HUES6 (cell line): Measurements from ENCODE around the gene BAAT.

ENCODE experiments used
- H3K27ac ChIP-seq: 2 replicates; pipeline ENCODE4 v1.7.0; 2013; ENCODE audit warnings: low read depth, mild to moderate bottlenecking, low read length, inconsistent platforms
- H3K27me3 ChIP-seq: 2 replicates; pipeline ENCODE4 v1.6.1; 2013; ENCODE audit warnings: low read length; ENCODE audit not compliant: control insufficient read depth, insufficient read depth
- H3K36me3 ChIP-seq: 2 replicates; pipeline ENCODE4 v1.6.1; 2013; ENCODE audit warnings: low read length; ENCODE audit not compliant: control insufficient read depth, insufficient read depth
- H3K4me1 ChIP-seq: 2 replicates; pipeline ENCODE4 v1.6.1; 2013; ENCODE audit warnings: low read length; ENCODE audit not compliant: control insufficient read depth, insufficient read depth
- H3K4me3 ChIP-seq: 2 replicates; pipeline ENCODE4 v1.5.1; 2013; ENCODE audit warnings: low read depth, low read length
- H3K9ac ChIP-seq: one replicate; pipeline ENCODE4 v1.6.1; 2013; ENCODE audit warnings: mild to moderate bottlenecking, low read length
- H3K9me3 ChIP-seq: 2 replicates; pipeline ENCODE4 v1.6.1; 2013; ENCODE audit warnings: low read depth, low read length; ENCODE audit not compliant: control insufficient read depth, insufficient read depth

BAAT gene

GRCh38 chr9:101418518-101419430 lies 34.0 kb upstream of the BAAT start:
- H3K27ac ChIP-seq, result no peak overlapping the region
- H3K9me3 ChIP-seq, result no peaks in the 10 kb centered on the region
- H3K9ac ChIP-seq, result no peak overlapping the region
- H3K4me1 ChIP-seq, result no peaks in the 10 kb centered on the region
- no peaks in the 10 kb centered on the region for H3K27me3 ChIP-seq
- no peak overlapping the region for H3K4me3 ChIP-seq
- no peaks in the 10 kb centered on the region for H3K36me3 ChIP-seq

DNA sequence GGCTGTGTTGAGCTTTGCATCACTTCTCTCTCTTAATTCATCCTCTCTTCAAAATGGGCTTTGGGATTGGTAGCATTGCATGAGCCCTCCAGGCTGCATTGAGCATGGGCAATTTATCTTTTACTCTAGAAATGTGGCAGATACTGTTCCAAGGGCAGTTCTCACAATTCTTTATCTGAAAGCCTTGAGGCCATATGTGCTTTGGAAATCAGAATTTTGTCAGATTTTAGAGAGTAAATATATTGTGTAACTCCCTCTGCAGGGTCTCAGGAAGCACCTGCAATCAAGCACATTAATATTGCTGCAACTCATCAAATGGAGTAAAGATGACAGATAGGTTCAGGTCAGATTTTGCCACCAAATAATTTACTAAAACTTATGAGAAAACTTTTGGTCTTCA lies 33.2 kb upstream of the BAAT start:
- Histone ChIP-seq H3K9me3 (no peaks in the 10 kb centered on the region), H3K36me3 (no peaks in the 10 kb centered on the region), H3K4me3 (no peak overlapping the region), H3K4me1 (no peaks in the 10 kb centered on the region), H3K27ac (no peak overlapping the region), H3K27me3 (no peaks in the 10 kb centered on the region), H3K9ac (no peak overlapping the region)

DNA sequence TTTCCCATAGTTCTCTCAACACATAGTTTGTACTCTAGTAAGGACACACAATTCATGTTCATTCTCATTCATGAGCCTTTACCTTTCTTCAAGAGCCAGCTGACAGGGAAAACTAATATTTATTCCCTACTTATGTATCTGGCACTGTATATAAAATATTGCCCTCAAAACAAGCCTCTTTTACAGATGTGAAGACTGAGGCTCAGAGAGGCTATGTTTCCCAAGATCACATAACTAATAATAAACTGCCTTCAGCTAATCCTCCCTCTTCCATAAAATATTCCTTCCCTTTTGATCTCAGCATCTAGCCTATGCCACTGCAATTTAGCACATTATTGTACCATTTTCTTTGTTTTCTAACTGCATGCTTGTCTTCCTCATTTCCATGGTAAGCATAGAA lies 32.6 kb upstream of the BAAT start:
- H3K9me3 ChIP-seq, result no peaks in the 10 kb centered on the region
- no peaks in the 10 kb centered on the region for H3K4me1 ChIP-seq
- no peaks in the 10 kb centered on the region for H3K36me3 ChIP-seq
- H3K4me3 ChIP-seq, result no peak overlapping the region
- no peak overlapping the region for H3K27ac ChIP-seq
- no peaks in the 10 kb centered on the region for H3K27me3 ChIP-seq
- H3K9ac ChIP-seq, result no peak overlapping the region

GRCh38 chr9:101415578-101415977 lies 30.8 kb upstream of the BAAT start:
- H3K27ac ChIP-seq, result no peak overlapping the region
- H3K4me1 ChIP-seq, result no peaks in the 10 kb centered on the region

GRCh38 chr9:101414839-101415238 lies 30.0 kb upstream of the BAAT start:
- no peak overlapping the region for H3K4me3 ChIP-seq
- peaks cover 7% of the 10 kb centered on the region for H3K36me3 ChIP-seq
- H3K9ac ChIP-seq, result no peak overlapping the region
- no peaks in the 10 kb centered on the region for H3K27me3 ChIP-seq
- H3K4me1 ChIP-seq, result no peaks in the 10 kb centered on the region
- H3K9me3 ChIP-seq, result peaks cover 10% of the 10 kb centered on the region
- no peak overlapping the region for H3K27ac ChIP-seq

More at GRCh38 chr9:101415578-101415977, 30.8 kb upstream of the BAAT start:
- peaks cover 4% of the 10 kb centered on the region; the same call in 1 of the 2 replicates for H3K9me3 ChIP-seq
- H3K36me3 ChIP-seq, result peaks cover 3% of the 10 kb centered on the region; the same call in 1 of the 2 replicates
- no peak overlapping the region for H3K9ac ChIP-seq
- H3K4me3 ChIP-seq, result no peak overlapping the region
- H3K27me3 ChIP-seq, result no peaks in the 10 kb centered on the region

- H3K27me3 ChIP-seq, result no peaks in the 10 kb centered on the region
- H3K9ac ChIP-seq, result no peak overlapping the region
- no peak overlapping the region for H3K4me3 ChIP-seq
- H3K9me3 ChIP-seq, result peaks cover 39% of the 10 kb centered on the region
- no peak overlapping the region for H3K27ac ChIP-seq
- peaks cover 63% of the 10 kb centered on the region for H3K36me3 ChIP-seq
- H3K4me1 ChIP-seq, result no peaks in the 10 kb centered on the region
Measured at GRCh38 chr9:101409079-101409477, 24.3 kb upstream of the BAAT start.

DNA sequence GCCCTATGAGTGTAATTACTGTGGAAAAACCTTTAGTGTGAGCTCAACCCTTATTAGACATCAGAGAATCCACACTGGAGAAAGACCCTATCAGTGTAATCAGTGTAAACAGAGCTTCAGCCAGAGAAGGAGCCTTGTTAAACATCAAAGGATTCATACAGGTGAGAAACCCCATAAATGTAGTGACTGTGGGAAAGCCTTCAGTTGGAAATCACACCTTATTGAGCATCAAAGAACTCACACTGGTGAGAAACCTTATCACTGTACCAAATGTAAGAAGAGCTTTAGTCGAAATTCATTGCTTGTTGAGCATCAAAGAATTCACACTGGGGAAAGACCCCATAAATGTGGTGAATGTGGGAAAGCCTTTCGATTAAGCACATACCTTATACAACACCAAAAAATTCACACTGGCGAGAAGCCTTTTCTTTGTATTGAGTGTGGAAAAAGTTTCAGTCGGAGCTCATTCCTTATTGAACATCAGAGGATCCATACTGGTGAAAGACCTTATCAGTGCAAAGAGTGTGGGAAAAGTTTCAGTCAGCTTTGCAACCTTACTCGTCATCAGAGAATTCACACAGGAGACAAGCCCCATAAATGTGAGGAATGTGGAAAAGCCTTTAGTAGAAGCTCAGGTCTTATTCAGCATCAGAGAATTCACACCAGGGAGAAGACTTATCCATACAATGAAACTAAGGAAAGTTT lies 23.7 kb upstream of the BAAT start:
- H3K27me3 ChIP-seq, result no peaks in the 10 kb centered on the region
- no peak overlapping the region for H3K9ac ChIP-seq
- peaks cover 42% of the 10 kb centered on the region for H3K9me3 ChIP-seq
- H3K4me1 ChIP-seq, result no peaks in the 10 kb centered on the region
- H3K27ac ChIP-seq, result no peak overlapping the region
- H3K4me3 ChIP-seq, result no peak overlapping the region
- peaks cover 69% of the 10 kb centered on the region for H3K36me3 ChIP-seq

DNA sequence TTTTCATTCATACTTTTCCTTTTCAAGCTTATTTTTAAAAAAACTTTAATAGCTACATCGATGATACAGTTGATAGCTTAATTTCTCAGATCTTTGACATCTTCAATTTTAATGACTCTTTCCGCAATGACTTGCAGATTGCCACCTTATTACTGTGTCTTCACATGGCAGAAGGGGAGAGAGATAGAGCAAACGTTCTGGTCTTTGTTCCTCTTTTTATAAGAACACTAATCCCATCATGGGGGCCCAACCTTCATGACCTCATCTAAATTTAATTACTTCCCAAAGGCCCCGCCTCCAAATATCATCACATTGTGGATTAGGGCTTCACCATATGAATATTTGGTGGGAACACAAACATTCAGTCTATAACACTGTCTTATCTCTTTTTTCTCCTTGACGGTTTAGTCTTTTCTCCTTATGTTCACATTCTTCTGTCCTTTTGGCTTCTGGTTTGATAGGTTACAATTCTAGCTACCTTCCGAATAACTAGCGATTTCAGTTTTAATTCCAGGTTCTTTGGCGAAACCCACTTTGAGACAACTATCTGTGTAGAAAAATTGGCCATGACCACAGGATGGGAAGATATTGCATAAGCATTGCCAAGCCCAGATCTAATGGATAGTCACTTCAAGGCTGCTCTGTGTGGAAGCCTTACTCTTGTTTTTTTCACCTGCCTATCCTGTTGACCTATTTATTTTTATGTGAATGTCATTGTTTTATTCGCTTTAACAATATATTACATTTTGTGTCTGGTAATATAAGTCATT lies 18.9 kb upstream of the BAAT start:
- Histone ChIP-seq H3K27ac (no peak overlapping the region), H3K27me3 (no peaks in the 10 kb centered on the region), H3K36me3 (peaks cover 86% of the 10 kb centered on the region), H3K9me3 (peaks cover 21% of the 10 kb centered on the region), H3K4me3 (no peak overlapping the region), H3K4me1 (no peaks in the 10 kb centered on the region), H3K9ac (no peak overlapping the region)

- Histone ChIP-seq H3K9me3 (peaks cover 10% of the 10 kb centered on the region; the same call in 1 of the 2 replicates), H3K27me3 (no peaks in the 10 kb centered on the region), H3K4me3 (peak overlapping the region; percentile 14; the same call in 1 of the 2 replicates), H3K27ac (no peak overlapping the region), H3K4me1 (no peaks in the 10 kb centered on the region), H3K36me3 (peaks cover 69% of the 10 kb centered on the region), H3K9ac (no peak overlapping the region)
Measured at GRCh38 chr9:101400120-101400519, 15.3 kb upstream of the BAAT start.

DNA sequence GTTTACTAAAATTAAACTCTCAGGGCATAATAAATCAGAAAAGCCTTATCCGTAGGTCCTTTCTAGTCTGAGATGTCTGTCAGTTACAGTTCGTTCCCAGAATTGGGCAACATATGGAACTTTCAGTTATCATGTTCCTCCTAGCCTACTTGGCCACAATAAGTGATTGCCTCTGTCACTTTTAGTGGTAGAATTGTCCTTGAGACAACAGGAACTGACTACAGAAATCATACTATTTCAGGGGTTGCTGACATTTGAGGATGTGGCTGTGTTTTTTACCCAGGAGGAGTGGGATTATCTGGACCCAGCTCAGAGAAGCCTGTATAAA lies 14.8 kb upstream of the BAAT start:
- H3K4me1 ChIP-seq, result no peaks in the 10 kb centered on the region
- H3K4me3 ChIP-seq, result peak overlapping the region; percentile 99
- H3K27me3 ChIP-seq, result no peaks in the 10 kb centered on the region
- H3K9me3 ChIP-seq, result peaks cover 13% of the 10 kb centered on the region; the same call in 1 of the 2 replicates
- no peak overlapping the region; the same call in 1 of the 2 replicates for H3K27ac ChIP-seq
- peaks cover 69% of the 10 kb centered on the region for H3K36me3 ChIP-seq
- H3K9ac ChIP-seq, result peak overlapping the region; percentile 60
